Lower lobe of right lung (tissue), 2 donors: ENCODE measurements around the gene PTPRD. TPM values are rescaled to one million over a fixed set of nuclear protein-coding genes. Genes with fewer than 3 reads are reported as not detected.

Source experiments
- ATAC-seq, 2 donors: fragments of 200-7000 bp; cut with Tn5 transposase; one replicate each; pipeline ENCODE4 v1.9.1; 2020 to 2022; ENCODE audit warnings: mild to moderate bottlenecking in 2 of 2, moderate library complexity in 2 of 2
- DNase-seq: peaks from one replicate; pipeline ENCODE4 v3.0.0-alpha.2; 2020
- H3K27ac ChIP-seq: fragments of 200-600 bp; one replicate; pipeline ENCODE4 v1.8.0; 2022
- H3K27me3 ChIP-seq: fragments of 200-600 bp; one replicate; pipeline ENCODE4 v1.8.0; 2022; ENCODE audit warnings: low read depth
- H3K36me3 ChIP-seq: fragments of 200-600 bp; one replicate; pipeline ENCODE4 v1.8.0; 2022; ENCODE audit warnings: mild to moderate bottlenecking
- H3K4me1 ChIP-seq: fragments of 200-600 bp; one replicate; pipeline ENCODE4 v1.8.0; 2022
- H3K4me3 ChIP-seq: fragments of 200-600 bp; one replicate; pipeline ENCODE4 v1.8.0; 2022; ENCODE audit warnings: mild to moderate bottlenecking
- H3K9me3 ChIP-seq: fragments of 200-600 bp; one replicate; pipeline ENCODE4 v1.8.0; 2022
- CTCF ChIP-seq: fragments of 200-600 bp; IDR thresholded peaks from one replicate; pipeline ENCODE4 v1.8.0; 2022; ENCODE audit warnings: antibody characterized with exemption, mild to moderate bottlenecking
- intact Hi-C: fragments of 100-400 bp; cut with DNase I; formaldehyde crosslinking; loops from one replicate; pipeline ENCODE4 v1.11.0; 2022
- total RNA-seq: library from RNA; stranded (reverse); fragmentation: NEBNext Ultra II Directional; extraction: Animal tissue kit (Norgen Biotek cat#: 25700); gene quantifications from one replicate; pipeline ENCODE4 v1.2.1, GENCODE V29; 2021
- donor health status: DM: no; HTN: yes; CAD: no; lungs with severe emphysema.

The PTPRD gene
- total RNA-seq, 1 donor from 2014 or later = 17.2 TPM

DNA sequence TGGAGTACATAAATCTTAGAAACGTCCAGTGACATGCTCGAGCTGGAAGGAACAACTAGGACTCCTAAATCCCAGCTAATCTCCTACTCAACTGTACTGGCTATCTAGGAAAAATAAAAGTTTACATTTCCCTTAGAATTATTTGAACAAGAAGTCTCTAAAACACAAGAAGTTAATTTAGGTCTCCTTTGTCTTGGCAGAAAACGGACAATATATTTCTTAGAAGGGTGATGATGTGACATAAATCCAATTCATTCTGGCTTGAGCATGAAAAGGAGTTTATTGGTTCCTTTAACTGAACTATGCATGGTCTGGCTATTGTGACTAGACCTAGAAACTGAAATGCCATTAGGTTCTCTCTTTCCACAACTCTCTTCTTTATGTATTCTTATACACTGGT is 1571.0 kb downstream of the PTPRD start:
- TF ChIP-seq CTCF = no peak
- Histone ChIP-seq H3K4me1 (no peaks in the 10 kb centered on the region), H3K27me3 (no peaks in the 10 kb centered on the region), H3K36me3 (no peaks in the 10 kb centered on the region), H3K27ac (no peak overlapping the region), H3K4me3 (no peak overlapping the region), H3K9me3 (no peaks in the 10 kb centered on the region)
- ATAC-seq (no peak), DNase-seq (no peak)
- intact Hi-C loops = no loop called here

- intact Hi-C loops = no loop called here
- TF ChIP-seq CTCF = no peak
- no peak overlapping the region for H3K4me3 ChIP-seq
- no peak overlapping the region for H3K27ac ChIP-seq
- H3K4me1 ChIP-seq = no peaks in the 10 kb centered on the region
- no peaks in the 10 kb centered on the region for H3K36me3 ChIP-seq
- no peak for ATAC-seq
- H3K27me3 ChIP-seq = no peaks in the 10 kb centered on the region
- no peaks in the 10 kb centered on the region for H3K9me3 ChIP-seq
- no peak for DNase-seq
Measured at GRCh38 chr9:9033022-9033421, 1579.8 kb downstream of the PTPRD start.

- Histone ChIP-seq H3K4me3 (no peak overlapping the region), H3K27ac (no peak overlapping the region), H3K4me1 (no peaks in the 10 kb centered on the region), H3K9me3 (no peaks in the 10 kb centered on the region), H3K36me3 (no peaks in the 10 kb centered on the region), H3K27me3 (no peaks in the 10 kb centered on the region)
- DNase-seq = no peak
- no peak for ATAC-seq
- TF ChIP-seq CTCF = no peak
- intact Hi-C loops = no loop called here
Measured at GRCh38 chr9:9016597-9016996, 1596.2 kb downstream of the PTPRD start.

- no peak for DNase-seq
- H3K4me3 ChIP-seq = no peak overlapping the region
- no peak overlapping the region for H3K27ac ChIP-seq
- no peak for ATAC-seq
- no peaks in the 10 kb centered on the region for H3K27me3 ChIP-seq
- no peaks in the 10 kb centered on the region for H3K4me1 ChIP-seq
- TF ChIP-seq CTCF = no peak
- no peaks in the 10 kb centered on the region for H3K36me3 ChIP-seq
- intact Hi-C loops = no loop called here
- H3K9me3 ChIP-seq = no peaks in the 10 kb centered on the region
Measured at GRCh38 chr9:9004810-9005209, 1608.0 kb downstream of the PTPRD start.

DNA sequence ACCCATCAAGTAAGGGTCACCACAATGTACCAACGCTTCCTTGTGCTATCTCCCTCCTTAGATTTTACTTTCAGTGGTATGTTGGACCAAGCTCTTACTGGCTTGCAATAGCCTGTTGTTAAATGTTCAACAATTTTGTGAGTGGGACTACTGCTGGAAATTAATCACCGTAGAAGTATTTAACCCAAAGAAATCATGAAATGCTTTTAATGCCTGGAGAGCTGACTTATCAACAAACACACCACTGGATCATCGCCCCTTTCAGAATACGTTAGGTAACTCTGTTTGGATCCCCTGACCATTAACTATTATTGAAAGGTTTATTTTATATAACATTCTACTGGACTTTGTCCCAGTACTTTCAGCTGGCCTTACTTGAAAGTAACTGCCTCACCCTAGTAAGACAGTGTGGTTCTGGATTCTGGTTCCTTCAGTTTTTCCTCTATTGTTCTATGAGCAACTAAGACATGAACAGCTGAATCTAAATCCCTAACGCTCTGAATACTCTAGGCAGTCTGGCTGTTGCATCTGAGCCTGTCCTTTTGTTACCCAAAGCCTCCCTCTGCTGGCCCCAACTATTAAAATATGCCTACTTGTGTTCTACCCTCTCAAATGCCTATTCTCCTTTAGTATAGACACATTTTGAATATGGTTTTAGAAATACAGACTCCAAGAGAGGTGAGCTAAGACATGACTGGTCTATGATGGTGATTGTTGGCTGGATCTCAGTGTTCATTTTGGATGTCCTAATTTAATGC is 1609.8 kb downstream of the PTPRD start:
- ATAC-seq (no peak), DNase-seq (no peak)
- H3K36me3 ChIP-seq = no peaks in the 10 kb centered on the region
- no peaks in the 10 kb centered on the region for H3K9me3 ChIP-seq
- no peak overlapping the region for H3K27ac ChIP-seq
- no peak overlapping the region for H3K4me3 ChIP-seq
- no peaks in the 10 kb centered on the region for H3K27me3 ChIP-seq
- H3K4me1 ChIP-seq = no peaks in the 10 kb centered on the region
- intact Hi-C loops = no loop called here
- TF ChIP-seq CTCF = peak; percentile 7
